NAMALWA (cell line): ENCODE data around the gene NEMP1.
"Not testable (repeated sequence)": the region's sequence is repeated elsewhere in the genome, so short reads cannot be mapped to it uniquely, and the experiment has no call there.

ENCODE experiments used
- DNase-seq: peaks from one replicate; pipeline ENCODE4 v3.0.0-alpha.2; 2015; ENCODE audit warnings: low spot score

The NEMP1 gene

GRCh38 chr12:57057067-57057751, 21.4 kb downstream of the NEMP1 start:
- DNase-seq: no peak

DNA sequence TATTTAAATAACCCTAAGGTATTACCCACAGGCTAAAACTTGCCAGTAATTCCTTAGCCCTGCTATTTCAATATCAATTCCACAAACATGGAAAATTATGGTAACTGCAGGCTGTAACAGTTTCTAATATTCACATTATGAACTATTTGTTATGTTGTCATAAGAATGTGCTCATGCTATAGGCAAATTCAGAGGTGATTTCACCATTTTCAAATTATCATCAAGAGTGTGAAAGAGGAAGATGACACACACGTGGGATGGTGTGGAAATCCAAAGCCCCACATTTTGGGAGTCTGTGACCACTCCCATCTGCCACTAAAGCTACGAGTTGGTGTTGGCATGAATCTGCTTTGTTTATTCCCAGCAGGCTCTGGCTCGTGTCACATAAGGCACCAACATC, 22.8 kb downstream of the NEMP1 start:
- no peak for DNase-seq

DNA sequence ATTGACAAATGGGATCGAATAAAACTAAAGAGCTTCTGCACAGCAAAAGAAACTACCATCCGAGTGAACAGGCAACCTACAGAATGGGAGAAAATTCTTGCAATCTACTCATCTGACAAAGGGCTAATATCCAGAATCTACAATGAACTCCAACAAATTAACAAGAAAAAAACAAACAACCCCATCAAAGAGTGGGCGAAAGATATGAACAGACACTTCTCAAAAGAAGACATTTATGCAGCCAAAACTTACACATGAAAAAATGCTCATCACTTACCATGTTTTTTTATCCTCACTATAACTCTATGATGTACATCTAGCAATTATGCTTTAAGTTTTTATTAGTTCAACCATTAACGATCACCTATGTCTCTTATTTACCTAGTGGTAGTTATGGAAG, 24.7 kb downstream of the NEMP1 start:
- not testable (repeated sequence) for DNase-seq

DNA sequence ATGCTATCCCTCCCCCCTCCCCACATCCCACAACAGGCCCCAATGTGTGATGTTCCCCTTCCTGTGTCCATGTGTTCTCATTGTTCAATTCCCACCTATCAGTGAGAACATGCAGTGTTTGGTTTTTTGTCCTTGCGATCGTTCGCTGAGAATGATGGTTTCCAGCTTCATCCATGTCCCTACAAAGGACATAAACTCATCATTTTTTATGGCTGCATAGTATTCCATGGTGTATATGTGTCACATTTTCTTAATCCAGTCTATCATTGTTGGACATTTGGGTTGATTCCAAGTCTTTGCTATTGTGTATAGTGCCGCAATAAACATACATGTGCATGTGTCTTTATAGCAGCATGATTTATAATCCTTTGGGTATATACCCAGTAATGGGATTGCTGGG, 25.4 kb downstream of the NEMP1 start:
- not testable (repeated sequence) for DNase-seq

DNA sequence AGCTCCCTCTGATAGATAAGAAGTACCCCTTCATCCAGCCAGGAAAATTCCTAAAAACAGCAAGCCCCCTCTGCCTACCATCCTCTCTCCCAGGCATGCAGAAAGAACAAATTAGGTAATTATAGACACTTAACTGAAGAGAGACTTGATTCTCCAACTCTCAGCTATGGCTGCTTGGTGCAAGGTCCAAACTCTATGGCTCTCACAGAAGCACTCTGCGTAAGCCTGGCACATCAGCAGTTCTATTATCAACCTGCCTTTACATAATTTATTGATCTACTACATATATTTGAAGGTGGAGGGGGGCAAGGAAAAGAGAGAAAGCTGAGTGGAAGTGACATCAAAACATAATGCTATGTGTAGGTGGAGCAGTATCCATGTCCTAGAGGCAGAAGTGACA, 27.6 kb downstream of the NEMP1 start:
- DNase-seq: no peak

DNA sequence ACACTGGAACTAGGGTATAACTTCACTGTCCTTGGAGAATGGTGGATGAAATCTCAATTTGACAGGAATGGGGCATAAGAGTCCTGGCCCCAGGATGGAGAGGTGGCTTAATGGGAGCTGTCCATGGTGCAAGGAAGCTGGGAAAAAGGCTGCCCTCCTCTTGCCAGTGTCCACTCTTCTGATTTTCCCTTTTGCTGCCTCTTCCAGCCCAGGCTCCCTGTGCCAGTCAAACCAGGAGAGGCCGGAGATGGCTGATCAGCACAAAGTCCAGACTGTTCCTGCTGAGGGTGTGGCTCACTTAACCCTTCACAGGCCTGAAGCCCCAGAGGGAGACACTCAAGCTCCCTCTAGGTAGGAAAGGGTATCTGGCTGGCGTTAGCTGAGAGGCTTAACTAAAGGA, 28.7 kb downstream of the NEMP1 start, which contains the start of gene MYO1A:
Gene MYO1A (minus strand): TSS at position 240 of the 400 bp plus-strand sequence. CDS start 1,806 bp downstream, outside the sequence.
- no peak for DNase-seq

DNA sequence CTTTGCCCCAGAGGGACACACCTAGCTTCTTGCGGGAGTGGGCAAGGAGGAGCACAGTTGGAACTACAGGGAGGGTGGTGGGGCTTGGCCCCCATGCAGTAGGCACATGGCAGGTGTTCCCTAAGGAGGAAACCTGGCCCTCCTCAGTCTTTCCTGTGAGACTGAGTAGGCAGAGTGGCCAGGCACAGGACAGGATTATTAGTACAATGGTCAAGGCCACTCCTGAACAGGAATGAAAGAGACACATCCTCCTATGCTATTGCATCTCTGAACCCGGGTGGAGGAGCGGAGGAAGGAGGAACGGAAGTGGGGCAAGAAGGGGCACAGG, 29.5 kb downstream of the NEMP1 start:
- no peak for DNase-seq

GRCh38 chr12:57048423-57049118, 30.0 kb downstream of the NEMP1 start:
- DNase-seq: no peak

- no peak for DNase-seq
Observed at GRCh38 chr12:57047981-57048380, 30.6 kb downstream of the NEMP1 start.

DNA sequence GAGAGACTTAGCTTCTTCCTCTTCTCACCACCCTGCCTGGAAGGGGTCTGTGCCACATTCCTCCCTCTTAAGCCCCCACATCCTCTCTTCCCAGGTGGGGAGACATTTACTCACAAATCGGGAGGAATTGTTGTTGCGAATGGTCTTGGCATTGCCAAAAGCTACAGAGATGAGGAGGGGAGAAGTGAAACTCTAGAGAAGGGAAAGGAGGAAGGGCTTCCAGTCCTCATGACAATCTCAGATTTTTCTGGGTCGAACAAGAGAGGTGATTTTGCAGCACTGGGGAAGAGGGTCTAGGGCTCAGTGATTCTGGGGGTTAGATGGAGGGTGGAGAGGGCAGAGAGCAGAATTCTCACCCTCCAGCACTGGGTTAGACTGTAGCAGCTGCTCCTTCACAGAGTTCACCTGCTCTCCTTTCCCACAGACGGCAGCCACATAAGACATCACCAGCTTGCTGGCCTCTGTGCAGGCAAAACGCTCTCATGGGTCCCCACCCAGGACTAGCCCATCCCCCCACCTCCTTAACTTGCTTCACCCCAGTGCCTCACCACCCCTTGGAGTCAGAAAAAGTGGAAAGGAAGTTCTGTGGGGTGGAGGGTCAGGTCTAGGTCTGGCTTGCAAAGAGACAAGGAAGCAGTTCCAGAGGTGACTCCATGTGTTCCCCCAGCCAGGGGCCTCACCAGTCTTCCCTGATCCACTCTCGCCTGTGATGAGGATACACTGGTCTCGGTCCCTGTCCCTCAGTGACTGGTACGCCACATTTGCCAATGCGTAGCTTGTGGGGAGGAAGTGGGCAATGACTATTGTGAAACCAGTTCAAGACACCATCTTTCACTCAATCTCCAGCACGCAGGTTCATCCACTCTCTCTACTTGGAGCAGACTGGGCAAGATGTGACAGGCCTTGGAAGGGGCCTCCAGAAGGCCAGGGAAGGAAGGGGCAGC, 31.4 kb downstream of the NEMP1 start:
- no peak for DNase-seq

DNA sequence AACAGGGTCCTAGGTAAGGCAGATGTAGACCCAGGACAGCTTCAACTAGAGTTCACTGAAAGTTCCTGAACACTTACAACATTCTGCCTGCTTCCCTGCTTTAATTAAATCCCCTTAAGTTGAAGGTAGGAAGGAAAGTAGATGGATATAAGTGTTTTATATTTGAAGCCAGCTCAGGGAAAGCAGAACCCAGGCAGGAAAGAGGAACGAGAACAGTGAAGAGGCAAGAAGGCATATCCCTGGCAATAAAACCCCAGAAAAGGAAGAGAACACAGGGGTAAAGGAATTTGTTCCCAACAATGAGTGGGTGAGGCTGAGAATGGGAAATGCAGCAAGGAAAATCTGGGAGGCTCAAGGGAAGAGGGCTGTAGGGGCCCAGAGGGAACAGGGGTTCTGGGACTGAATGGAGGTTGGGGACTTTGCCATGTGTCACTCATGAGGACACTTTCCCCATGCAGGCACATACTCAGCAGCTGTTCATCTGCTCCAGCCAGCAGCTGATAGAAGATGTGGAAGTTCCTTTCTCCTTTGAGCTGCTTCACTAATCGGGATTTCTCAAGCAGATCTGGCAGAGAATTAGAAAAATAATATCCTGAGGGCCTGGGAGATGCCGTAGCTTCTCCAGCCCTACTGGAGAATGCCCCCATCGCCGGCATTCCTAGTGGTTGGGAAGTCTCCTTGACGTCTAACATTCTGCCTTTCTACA, 32.4 kb downstream of the NEMP1 start:
- no peak for DNase-seq

DNA sequence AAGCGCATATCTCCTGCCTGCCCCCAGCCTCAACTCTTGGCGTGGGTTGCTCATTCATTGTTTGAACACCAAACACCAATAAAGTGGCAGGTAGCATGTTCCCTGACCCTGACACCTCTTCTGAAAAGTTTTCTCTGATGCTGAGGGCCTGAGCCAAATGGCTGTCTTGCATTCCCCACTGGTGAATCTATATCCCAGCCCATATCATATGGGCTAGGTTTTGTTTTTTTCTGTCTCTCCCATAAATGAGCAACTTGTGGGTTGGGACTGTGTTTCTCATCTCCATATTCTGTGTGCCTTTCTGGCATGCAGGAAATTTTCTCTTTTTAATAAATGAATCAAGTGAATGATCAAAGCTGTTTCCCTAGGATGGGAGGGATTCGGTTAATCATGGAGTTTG, 33.7 kb downstream of the NEMP1 start:
- DNase-seq: no peak

DNA sequence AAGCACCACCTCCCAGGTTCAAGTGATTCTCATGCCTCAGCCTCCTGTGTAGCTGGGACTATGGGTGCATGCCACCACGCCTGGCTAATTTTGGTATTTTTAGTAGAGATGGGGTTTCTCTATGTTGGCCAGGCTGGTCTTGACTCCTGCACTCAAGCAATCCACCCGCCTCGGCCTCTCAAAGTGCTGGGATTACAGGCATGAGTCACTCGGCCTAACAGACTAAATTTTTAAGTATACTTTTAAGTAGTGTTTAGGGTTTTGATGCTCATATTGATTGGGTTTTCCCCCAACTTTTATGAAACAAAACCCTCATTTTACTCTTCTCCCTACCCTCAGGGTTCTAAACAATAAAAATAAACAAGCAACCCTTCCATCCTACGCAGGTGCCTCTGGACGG, 34.1 kb downstream of the NEMP1 start:
- no peak for DNase-seq

DNA sequence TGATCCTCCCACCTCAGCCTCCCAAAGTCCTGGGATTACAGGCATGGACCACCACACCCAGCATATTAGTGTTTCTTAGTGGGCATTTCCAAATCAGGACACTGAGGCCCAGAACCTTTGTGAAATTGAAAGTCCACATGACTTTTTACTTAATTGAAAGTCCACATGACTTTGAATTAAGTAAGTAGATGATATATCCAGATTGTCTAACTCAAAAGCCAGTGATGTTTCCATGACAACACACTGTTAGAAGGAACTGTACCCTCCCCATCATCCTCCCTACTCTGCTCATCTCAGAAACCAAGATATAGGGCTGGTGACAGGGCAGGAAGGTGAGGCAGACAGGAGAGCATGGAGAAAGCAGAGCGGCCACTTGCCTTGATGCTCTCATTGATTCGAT, 35.9 kb downstream of the NEMP1 start:
- no peak for DNase-seq

- DNase-seq: no peak
Observed at GRCh38 chr12:57040750-57041149, 37.8 kb downstream of the NEMP1 start.

DNA sequence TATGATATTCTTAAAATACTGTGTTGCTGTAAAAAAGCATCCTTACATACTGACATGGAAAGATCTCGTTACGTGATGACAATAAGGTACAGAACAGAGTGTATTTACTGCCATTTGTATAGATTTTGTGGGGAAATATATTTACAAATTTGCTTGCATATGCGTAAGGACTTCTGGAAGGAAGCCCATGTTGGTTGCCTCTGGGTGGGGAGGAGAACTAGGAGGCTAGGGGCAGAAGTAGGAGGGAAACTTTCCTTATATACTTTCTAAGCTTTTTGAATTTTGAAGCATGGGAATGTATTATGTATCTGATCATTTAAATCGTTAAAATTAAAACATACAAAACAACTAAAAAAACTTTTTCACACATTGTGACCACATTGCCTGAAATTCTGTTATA, 38.4 kb downstream of the NEMP1 start:
- no peak for DNase-seq

DNA sequence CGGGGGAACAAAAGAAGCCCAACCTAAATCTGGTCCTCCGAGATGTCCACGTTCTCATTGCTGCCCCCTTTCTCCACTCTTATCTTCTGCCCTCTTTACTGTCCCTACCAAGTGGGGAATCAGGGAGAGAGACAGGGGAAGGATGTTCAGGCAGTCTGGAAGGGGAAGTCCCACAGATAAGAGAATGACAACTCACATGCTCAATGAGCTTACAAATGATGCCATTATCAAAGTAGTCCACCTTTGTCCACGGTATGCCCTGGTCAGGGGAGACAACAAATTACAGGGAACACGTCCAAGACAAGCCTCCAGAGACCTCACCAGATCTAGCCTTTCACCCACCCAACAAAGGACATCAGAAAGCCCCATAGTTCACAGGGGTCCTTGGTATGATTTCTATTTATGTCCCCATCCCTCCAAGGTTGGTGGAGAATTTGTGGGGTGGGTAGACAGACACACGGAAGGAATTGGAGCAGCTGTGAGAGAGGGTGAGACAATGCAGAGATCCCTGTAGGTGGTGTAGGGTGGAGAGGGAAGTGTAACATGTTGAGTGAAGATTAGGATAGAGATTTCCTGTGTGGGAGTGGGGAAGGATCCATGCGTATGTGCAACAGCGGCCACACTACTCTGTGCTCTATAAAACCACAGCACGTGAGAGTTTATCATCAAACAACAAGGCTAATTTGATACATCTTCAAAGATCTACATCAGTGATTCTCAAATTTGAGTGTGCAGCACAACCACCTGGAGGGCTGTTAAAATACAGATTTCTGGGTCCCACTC, 39.4 kb downstream of the NEMP1 start:
- DNase-seq: no peak

DNA sequence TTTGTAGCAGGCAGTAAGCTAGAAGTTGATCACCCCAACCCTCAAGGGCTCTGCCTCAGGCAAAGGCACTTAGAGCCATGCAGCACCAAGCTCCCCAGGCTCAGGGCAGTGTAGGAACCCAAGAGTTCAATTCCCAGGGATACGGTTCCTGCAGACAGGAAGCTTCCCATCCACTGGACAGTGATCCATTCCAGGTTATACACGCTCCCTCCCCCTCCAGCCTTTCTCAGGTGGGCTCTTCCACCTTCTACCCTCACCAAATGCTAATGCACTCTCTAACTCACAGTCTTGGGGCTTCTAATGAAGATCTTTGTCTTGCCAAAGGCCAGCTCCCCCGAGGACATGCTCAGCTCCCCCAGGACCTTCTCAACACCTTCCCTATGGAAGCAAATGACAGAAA, 41.3 kb downstream of the NEMP1 start:
- DNase-seq: no peak

- DNase-seq: no peak
Observed at GRCh38 chr12:57033431-57033830, 45.2 kb downstream of the NEMP1 start.

DNA sequence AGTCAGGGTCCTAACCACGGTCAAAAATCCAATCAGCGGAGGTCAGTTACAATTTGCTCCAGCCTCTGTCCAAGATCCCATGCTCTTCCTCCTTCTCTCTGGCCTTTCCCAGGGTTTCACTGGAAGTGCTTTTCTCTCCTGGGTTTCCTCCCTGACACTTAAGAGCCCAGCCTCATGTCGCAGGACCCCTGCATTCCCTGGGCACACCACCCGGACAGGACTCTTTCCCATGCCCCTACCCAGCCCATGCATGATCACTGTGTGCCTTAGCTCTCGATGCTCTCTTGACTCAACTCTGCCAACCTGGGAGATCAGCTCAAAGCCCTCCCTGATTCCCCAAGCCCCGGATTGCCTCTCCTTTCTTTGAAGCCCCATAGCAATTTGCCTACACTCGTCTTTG, 46.8 kb downstream of the NEMP1 start:
- no peak for DNase-seq

GRCh38 chr12:57031138-57031725, 47.4 kb downstream of the NEMP1 start:
- peak; percentile 44 for DNase-seq
